Measurements from ENCODE around the gene SCN1A.

DNA sequence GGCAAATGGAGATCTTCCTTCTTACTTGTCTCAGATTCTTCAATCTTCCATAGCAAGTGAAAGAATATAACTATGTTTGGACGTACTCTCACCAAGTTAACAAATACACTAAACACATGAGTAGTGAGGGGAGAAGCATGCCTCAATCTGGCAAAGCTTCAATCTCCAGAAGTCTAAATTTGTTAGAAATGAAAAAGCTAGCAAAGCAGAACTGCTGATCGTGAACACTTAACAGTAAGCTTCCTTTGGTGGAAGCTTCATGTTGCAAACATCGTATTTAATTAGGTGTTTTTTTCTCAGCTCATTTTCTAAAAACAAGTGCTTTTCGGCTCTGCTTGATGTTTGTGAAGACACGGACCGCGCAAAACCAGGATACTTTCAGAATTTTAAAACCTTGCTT, 12.7 kb upstream of the SCN1A start:
- TF ChIP-seq, protein P1, sequence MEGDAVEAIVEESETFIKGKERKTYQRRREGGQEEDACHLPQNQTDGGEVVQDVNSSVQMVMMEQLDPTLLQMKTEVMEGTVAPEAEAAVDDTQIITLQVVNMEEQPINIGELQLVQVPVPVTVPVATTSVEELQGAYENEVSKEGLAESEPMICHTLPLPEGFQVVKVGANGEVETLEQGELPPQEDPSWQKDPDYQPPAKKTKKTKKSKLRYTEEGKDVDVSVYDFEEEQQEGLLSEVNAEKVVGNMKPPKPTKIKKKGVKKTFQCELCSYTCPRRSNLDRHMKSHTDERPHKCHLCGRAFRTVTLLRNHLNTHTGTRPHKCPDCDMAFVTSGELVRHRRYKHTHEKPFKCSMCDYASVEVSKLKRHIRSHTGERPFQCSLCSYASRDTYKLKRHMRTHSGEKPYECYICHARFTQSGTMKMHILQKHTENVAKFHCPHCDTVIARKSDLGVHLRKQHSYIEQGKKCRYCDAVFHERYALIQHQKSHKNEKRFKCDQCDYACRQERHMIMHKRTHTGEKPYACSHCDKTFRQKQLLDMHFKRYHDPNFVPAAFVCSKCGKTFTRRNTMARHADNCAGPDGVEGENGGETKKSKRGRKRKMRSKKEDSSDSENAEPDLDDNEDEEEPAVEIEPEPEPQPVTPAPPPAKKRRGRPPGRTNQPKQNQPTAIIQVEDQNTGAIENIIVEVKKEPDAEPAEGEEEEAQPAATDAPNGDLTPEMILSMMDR (IDR thresholded peaks at IDR 0.05), result no peak
- no peak for TF ChIP-seq POLR2A (IDR thresholded peaks at IDR 0.05)

All from testis (tissue), 2 donors.